Measurements from ENCODE around the gene PCSK2. TPM values are rescaled to one million over a fixed set of nuclear protein-coding genes. Genes with fewer than 3 reads are reported as not detected.
A peak's percentile ranks its signal among the peaks of the same experiment; 100 is the strongest.

PCSK2 gene
- total RNA-seq, 1 experiment from 2014 or later: 245 TPM

DNA sequence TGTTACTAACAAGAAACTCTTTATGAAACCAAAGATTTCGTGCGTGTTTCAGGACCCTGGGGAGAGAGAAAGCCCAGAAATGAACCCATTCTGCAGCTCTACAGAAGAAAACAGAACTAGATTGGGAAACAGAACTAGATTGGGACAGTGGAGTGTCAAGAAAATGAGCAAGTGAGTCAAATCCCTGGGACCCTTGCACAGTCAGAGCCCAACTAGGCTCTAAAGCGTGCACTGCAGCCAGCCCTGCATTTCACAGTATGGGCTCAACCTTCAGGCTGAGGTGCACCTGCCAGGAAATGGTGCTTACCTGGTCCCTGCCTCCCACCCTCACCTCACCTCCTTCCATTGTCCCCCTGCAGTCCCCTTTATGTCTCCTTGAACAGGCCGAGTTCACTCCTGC lies 264.6 kb downstream of the PCSK2 start:
- TF ChIP-seq EZH2 (IDR thresholded peaks at IDR 0.05; ENCODE audit: borderline replicate concordance, low read depth, low read length, poor library complexity, severe bottlenecking) (no peak), CTCF (conservative IDR thresholded peaks at IDR 0.05; ENCODE audit: low read depth, low read length) (no peak)
- BruUV-seq (replicated peaks): no TSS peak
- intact Hi-C loops (cut with micrococcal nuclease; ENCODE audit: unreplicated experiment): no loop called here
- no peak for DNase-seq (ENCODE audit: low spot score)
- CTCF ChIA-PET: no interaction called here
- POLR2A ChIA-PET (ENCODE audit: low non-redundant PET): no interaction called here
- H3K36me3 ChIP-seq (ENCODE audit: insufficient read depth, low read length, poor library complexity, severe bottlenecking): no peaks in the 10 kb centered on the region
- H3K27me3 ChIP-seq (replicated peaks; ENCODE audit: insufficient read depth, low read depth, low read length, poor library complexity): no peaks in the 10 kb centered on the region
- no peak overlapping the region for H3K27ac ChIP-seq (ENCODE audit: low read depth, low read length, poor library complexity, severe bottlenecking)
- H3K4me3 ChIP-seq (ENCODE audit: low read depth, low read length, poor library complexity, severe bottlenecking): no peak overlapping the region
- H3K4me1 ChIP-seq (ENCODE audit: insufficient read depth, low read length, poor library complexity, severe bottlenecking): no peaks in the 10 kb centered on the region
- no peaks in the 10 kb centered on the region for H3K9me3 ChIP-seq (ENCODE audit: low read depth, low read length, poor library complexity, severe bottlenecking)

DNA sequence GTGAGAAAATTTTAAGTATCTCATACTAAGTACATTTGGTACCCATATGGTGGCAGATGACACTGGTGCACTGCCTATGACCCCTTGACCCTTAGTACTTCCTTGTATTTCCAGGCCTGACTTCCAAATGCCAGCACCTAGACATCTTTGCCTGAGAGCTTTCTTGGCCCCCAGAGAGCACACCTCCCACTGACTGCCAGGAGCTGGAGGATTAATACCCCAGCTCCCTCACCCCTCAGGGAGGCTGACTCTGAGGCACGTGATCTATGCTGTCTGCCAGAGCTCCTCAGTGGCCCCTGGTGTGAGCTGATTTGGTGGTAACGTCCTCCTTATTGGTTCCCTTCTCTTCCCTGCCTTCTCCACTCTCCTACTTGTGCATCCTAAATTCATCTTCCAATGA lies 266.3 kb downstream of the PCSK2 start:
- no peaks in the 10 kb centered on the region for H3K4me1 ChIP-seq (ENCODE audit: insufficient read depth, low read length, poor library complexity, severe bottlenecking)
- H3K4me3 ChIP-seq (ENCODE audit: low read depth, low read length, poor library complexity, severe bottlenecking): no peak overlapping the region
- no peak overlapping the region for H3K27ac ChIP-seq (ENCODE audit: low read depth, low read length, poor library complexity, severe bottlenecking)
- no peak for DNase-seq (ENCODE audit: low spot score)
- no TSS peak for BruUV-seq (replicated peaks)
- intact Hi-C loops (cut with micrococcal nuclease; ENCODE audit: unreplicated experiment): no loop called here
- CTCF ChIA-PET: interaction anchor here (1.3 kb wide), 1 partner anchor 691 kb away, joined by 3 read pairs; no protein-coding TSS in a partner anchor
- no peaks in the 10 kb centered on the region for H3K9me3 ChIP-seq (ENCODE audit: low read depth, low read length, poor library complexity, severe bottlenecking)
- H3K36me3 ChIP-seq (ENCODE audit: insufficient read depth, low read length, poor library complexity, severe bottlenecking): no peaks in the 10 kb centered on the region
- no peak for TF ChIP-seq CTCF (conservative IDR thresholded peaks at IDR 0.05; ENCODE audit: low read depth, low read length)
- TF ChIP-seq EZH2 (IDR thresholded peaks at IDR 0.05; ENCODE audit: borderline replicate concordance, low read depth, low read length, poor library complexity, severe bottlenecking): no peak
- POLR2A ChIA-PET (ENCODE audit: low non-redundant PET): no interaction called here
- H3K27me3 ChIP-seq (replicated peaks; ENCODE audit: insufficient read depth, low read depth, low read length, poor library complexity): no peaks in the 10 kb centered on the region

DNA sequence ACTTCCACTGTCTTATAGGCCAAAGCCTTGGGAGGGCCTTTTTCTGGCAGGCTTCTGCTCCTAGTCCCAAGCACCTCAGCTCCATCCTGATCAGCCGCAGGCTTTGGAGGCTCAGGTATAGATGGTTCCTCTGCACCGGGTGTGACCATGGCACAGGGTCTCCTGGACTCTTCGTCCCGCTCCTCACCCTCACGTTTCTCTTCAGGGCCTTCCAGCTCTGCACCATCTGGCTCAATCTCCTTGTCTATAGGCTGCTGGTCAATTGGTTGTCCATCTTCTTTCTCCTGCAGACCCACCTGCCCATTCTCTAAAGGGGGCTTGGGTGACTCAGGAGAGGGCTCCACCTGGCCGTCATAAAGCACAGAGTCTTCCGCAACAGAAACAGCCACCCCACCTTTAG lies 267.4 kb downstream of the PCSK2 start:
- POLR2A ChIA-PET (ENCODE audit: low non-redundant PET): no interaction called here
- no peak for TF ChIP-seq EZH2 (IDR thresholded peaks at IDR 0.05; ENCODE audit: borderline replicate concordance, low read depth, low read length, poor library complexity, severe bottlenecking)
- TF ChIP-seq CTCF (conservative IDR thresholded peaks at IDR 0.05; ENCODE audit: low read depth, low read length): no peak
- CTCF ChIA-PET: no interaction called here
- no peak for DNase-seq (ENCODE audit: low spot score)
- H3K4me3 ChIP-seq (ENCODE audit: low read depth, low read length, poor library complexity, severe bottlenecking): no peak overlapping the region
- H3K4me1 ChIP-seq (ENCODE audit: insufficient read depth, low read length, poor library complexity, severe bottlenecking): no peaks in the 10 kb centered on the region
- TSS peak; percentile 40 for BruUV-seq (replicated peaks)
- no peaks in the 10 kb centered on the region for H3K9me3 ChIP-seq (ENCODE audit: low read depth, low read length, poor library complexity, severe bottlenecking)
- H3K36me3 ChIP-seq (ENCODE audit: insufficient read depth, low read length, poor library complexity, severe bottlenecking): no peaks in the 10 kb centered on the region
- H3K27ac ChIP-seq (ENCODE audit: low read depth, low read length, poor library complexity, severe bottlenecking): no peak overlapping the region
- intact Hi-C loops (cut with micrococcal nuclease; ENCODE audit: unreplicated experiment): no loop called here
- H3K27me3 ChIP-seq (replicated peaks; ENCODE audit: insufficient read depth, low read depth, low read length, poor library complexity): no peaks in the 10 kb centered on the region

All from A673 (cell line).